HL-60/S4 (cell line): Measurements from ENCODE around the gene EFR3B.
"Not testable (repeated sequence)": the region's sequence is repeated elsewhere in the genome, so short reads cannot be mapped to it uniquely, and the experiment has no call there.

Experiments used
- in situ Hi-C: fragments of 300-500 bp; cut with MboI; formaldehyde crosslinking; loops from 2 replicates; pipeline ENCODE4 v1.14.3; 2022; ENCODE audit warnings: low sequenced_read_pairs

The EFR3B gene

DNA sequence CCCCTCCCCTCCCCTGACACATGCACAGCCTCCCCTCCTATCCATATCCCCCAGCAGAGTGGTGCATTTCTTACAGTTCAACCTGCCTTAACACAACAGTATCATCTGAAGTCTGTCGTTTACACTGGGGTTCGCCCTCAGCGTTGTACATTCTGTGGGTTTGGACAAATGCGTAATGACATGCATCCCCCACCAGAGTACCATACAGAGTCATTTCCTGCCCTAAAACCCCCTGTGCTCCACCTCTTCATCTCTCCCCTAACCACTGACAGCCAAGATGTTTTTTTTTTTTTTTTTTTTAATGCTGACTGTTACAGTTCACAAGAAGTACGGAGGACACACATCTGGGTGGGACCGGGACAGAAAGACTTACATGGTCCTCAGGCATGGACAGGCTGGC, 103.9 kb downstream of the EFR3B start:
- in situ Hi-C loops: loop anchor here (25.0 kb wide), 1 partner anchor 734 kb away; no protein-coding TSS in a partner anchor

DNA sequence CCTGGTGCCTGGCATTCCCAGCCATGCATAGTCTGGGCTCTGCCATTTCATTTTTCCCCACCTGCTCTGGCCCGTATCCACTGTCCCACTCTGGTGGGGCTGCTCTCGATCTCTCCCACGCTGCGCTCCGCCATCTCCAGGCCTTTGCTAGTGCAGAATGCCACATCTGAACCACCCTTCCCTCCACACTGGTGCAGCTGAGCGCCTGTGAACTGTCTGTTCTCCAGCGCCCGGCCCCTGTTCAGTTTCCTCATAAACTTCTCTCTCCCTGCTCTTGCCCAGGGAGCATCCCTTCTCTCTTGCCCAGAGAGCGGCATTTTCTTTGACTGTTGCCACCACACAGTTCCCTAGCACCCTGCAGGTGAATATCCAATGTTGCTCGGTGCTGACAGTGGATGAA, 105.0 kb downstream of the EFR3B start:
- in situ Hi-C loops: loop anchor here (25.0 kb wide), 1 partner anchor 735 kb away; no protein-coding TSS in a partner anchor

DNA sequence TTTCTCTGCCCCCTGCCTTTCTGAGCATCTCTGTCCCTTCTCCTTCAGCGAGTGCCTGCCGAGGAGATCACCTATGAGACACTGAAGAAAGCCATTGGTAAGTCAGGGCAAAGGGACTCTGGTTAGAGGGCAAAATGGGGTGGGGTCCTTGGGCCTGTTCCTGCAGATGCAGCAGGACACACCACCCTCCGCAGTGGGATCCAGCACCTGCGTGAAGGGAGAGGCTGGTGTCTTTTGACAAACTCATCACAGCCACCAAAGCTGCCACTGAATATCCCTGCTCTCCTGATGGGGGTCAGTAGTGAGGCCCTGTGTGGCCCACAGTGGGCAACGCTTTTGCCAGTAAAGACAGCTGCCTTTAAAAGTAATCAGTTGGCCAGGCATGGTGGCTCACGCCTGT, 107.8 kb downstream of the EFR3B start:
- in situ Hi-C loops: loop anchor here (25.0 kb wide), 1 partner anchor 737 kb away; no protein-coding TSS in a partner anchor

DNA sequence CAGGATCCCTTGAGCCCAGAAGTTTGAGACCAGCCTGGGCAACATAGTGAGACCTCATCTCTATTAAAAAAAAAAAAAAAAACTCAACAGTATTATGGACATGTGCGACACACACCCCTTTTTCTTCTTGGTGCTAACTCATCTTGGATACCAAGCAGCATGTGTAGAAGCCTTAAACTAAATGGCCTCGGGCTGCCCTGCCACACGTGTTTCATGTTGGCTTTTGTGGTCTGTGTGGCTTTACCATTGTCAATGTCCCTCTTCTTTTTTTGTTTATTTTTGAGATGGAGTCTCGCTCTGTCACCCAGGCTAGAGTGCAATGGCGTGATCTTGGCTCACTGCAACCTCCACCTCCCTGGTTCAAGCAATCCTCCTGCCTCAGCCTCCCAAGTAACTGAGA, 109.1 kb downstream of the EFR3B start:
- in situ Hi-C loops: not testable (repeated sequence)

DNA sequence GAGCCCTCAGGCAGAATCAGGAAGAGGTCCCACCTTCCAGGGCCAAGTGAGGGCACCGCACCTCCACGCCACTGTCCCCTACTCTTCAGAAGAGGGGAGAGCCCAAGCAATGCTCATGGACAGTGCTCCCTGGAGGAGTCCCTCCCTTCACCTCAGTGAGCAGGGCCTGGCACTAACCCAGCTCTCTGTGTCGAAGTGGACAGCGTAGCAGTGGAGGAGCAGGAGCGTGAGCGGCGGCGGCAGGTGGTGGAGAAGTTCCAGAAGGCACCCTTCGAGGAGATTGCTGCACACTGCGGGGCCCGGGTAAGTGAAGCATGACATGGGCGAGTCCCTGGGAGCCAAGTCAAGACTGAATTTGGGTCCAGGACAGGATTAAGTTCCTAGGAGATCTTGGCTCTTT, 109.8 kb downstream of the EFR3B start:
- in situ Hi-C loops: no loop called here

DNA sequence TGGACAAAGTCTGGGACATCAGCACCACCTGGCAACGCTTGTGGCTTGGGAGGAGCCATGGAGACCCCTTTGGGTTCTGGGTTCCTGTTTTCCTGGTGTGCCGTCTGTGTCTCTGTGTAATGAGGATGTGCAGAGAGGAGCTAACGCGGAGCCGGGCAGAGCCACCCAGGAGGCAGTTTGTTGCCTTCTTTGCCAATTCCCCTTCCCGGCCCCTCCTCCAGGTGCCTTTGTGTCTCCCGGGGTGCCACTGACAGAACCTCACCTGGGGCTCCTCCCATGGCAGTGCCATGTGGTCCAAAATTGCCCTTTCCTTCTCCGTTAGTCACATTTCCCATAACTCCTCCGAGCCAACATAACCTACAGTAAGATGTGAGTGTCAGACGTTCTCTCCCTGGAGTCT, 113.5 kb downstream of the EFR3B start:
- in situ Hi-C loops: no loop called here

DNA sequence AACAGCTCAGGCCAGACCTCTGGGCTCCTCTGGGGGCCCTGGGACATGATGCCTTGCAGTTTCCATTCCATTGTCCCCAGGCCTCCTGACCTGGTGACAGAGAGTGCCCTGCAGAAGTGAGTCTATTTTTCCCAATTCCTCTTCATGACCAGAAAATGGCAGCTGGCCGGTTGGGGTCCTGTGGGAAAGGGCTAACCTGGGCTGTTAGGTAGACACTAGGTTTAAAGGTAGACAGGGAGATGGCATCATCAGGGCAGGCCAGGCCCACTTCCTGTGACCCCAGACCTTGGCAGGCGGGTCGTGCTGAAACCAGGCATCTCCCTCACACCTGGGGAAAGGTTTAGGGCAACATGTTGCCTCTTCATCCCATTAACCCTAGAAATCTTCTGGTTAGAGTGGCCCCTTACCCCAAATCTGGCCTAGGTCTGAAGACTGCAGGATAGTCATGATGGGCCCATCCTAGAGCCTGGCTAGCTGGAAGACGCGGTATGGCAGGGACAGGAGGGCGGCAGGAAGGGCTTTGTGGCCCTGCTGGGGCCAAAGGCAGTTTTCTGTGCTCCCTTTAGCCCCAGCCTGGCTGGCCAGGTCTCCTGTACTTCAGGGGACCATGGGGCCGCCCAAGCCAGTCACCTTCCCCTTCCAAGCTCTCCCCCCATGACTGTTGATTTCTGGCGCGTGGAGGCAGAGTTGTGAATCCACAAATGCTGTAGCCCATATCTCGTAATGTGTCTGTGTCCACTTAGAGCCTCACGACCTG, 116.4 kb downstream of the EFR3B start:
- in situ Hi-C loops: no loop called here

DNA sequence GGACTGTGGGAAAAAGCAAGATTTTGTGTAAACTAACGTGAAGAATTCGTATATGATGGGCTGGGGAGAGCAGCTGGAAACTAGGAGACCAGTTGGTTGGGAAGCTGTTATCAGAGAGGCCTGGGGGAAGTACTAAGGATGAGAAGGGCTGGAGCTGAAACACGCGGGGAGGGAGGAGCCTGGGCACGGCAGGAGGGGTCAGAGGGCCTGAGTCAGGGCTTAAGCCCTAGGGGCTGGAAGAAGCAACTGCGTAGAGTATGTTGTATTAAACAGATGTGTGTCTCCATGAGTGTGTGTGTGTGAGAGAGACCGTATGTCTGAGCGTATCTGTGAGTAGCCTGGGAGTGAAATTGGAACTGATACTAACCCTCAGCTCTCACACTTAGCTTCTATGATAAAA, 118.1 kb downstream of the EFR3B start:
- in situ Hi-C loops: no loop called here

DNA sequence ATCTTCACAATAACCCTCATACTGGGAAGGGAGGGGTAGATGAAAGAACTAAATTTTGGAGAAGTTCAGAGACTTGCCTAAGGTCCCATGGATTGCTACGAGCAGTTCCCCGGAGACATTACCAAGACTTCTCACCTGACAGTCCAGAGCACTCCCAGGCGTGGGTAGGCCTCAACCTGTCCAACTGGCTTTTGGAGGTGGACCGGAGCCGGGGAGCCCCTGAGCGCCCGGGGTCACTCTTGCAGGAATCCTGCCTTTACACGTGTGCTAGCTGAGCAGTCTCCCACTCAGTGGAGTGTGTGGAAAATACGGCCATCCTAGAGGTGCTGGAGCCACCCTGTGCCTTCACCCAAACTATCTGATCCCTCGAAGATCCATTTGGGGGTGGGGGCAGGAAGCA, 118.5 kb downstream of the EFR3B start:
- in situ Hi-C loops: no loop called here

DNA sequence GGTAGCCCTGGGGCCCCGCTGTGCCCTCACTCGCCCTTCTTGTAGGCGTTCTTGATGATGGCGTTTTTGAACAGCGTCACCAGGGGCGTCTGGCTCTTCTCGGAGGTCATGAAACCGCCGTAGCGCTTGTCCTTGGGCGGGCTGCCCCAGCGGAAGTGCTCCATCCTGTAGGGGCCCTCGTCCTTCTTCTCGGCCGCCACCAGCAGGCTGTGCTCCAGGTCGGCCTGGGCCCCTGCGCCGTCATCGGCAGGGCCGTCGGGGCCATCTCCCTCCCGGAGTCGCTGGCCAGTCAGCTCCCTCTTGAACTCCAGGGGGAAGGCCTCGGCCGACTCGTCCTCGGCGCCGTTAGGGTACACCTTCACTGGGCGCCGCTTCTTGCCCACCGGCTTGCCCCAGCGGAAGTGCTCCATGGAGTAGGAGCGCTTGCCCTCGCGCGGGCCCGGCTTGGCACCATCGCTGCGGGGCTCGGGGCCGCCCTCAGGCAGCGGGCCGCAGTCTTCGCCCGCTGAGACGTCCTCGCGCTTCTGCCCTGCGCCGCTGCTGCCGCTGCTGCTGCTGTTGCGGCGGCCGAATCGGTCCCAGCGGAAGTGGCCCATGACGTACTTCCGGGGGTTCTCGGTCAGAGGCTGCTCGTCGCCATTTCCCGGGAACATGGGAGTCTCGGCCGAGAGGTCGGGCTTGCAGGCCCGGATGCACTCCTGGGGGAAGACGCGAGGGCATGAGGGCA, 119.3 kb downstream of the EFR3B start:
- in situ Hi-C loops: no loop called here

DNA sequence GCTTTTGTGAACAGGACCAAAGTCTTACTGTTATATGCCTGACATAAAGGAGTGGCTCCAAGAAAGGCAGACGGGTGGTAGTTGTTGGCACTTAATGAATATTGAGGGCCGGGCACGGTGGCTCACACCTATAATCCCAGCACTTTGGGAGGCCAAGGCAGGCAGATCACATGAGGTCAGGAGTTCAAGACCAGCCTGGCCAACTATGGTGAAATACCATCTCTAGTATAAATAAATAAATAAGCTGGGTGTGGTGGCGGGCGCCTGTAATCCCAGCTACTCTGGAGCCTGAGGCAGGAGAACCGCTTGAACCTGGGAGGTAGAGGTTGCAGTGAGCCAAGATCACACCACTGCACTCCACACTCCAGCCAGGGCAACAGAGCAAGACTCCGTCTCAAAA, 120.2 kb downstream of the EFR3B start:
- in situ Hi-C loops: not testable (repeated sequence)

DNA sequence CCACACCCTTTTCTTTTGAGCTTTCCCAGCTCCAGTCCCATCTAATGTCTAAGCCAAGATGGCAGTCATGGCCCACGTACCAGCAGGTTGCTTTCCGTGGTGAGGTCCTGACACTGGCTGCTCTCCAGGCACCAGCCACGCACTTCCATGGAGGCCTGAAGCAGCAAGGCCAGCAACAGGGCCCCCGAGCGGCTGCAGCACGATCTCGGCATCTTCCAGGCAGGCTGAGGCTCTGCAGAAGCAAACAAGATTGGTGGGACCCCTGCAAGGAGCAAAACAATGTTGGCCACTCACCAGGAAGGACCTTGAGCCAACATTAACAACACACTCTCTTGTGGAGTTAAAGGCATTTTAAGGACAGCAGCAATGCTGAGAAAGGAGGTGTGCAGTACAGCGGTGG, 122.7 kb downstream of the EFR3B start:
- in situ Hi-C loops: no loop called here

DNA sequence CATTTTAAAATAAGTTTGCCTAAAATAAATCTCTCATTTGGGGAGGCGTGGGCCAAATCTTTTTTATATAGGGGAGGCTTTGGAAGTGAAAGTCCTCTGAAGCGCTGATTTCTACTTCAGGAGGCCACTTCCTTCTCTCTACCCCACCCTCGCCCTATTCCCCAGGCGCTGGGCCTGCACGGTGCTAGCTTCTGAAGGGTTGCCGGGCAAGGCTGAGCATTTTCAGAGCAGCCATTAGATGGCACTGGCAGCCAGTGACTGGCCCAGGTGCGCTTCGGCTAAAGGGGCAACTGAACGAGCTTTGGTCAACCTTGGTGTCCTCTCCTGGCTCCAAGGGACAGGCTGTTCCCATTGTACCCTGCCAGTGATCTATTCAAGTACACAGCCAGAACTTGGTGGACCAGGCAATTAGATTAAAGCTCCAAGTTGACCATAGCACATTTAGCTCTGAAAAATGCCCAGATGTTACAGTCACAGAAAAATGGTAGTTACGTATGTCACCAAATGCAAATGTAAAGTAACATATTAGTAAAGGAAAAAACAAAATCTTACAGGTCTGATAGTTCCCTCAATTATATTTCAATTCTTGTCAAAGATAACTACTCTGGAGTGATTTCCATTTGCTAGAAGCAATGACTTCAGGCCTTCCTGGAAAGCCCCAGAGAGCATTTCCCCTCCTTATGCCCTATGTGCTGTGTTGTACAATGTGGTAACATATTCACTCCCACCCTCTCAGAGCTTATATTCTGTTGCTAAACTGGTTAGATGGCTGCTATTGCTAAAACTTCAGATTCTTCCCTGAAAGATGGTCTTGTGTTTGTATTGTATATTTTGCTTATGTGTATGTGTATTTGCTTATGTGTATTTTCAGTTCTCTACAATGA, 124.4 kb downstream of the EFR3B start:
- in situ Hi-C loops: no loop called here

DNA sequence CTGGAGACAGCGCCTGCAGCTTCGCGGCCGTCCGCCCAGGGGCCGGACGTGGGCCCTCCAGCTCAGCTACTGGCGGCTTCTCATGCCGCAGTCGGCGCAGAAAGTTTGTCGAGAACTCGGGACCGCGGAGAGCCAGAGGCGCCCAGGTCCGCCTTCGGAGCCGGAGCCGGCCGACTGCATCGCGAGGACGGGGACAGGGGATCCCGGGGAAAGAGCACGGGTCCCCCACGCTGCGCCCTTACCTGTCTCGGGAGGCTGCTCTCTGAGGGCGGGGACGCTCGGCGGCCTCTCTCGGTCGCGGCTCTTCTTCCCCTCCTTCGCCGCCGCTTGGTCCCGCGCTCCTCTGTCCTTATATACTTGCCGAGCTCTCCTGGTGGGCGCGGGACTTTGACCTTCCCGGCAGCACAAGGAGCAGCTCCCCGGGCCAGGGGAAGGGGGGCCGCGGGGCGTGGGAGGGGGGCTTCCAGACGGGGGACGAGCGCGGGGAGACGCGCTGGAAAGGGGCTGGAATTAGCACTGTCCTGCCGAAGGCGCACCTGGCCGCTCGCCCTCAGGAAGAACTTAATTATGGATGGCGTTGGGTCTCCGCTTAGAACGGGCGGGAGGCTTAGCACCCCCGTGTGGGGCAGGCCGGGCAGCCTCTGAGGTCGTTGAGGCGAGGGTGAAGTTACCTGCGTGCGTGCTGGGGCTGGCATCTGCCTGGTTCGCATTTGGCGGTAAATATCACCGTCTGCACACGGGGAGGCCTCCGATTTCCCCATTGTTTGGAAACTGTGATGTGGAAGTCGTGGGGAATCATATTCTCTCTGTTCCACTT, 126.6 kb downstream of the EFR3B start, which contains the start of gene POMC:
Gene POMC, minus strand, starts transcription at position 325 of the 817 bp plus-strand sequence. CDS start 3,808 bp downstream, outside the sequence.
- in situ Hi-C loops: no loop called here

DNA sequence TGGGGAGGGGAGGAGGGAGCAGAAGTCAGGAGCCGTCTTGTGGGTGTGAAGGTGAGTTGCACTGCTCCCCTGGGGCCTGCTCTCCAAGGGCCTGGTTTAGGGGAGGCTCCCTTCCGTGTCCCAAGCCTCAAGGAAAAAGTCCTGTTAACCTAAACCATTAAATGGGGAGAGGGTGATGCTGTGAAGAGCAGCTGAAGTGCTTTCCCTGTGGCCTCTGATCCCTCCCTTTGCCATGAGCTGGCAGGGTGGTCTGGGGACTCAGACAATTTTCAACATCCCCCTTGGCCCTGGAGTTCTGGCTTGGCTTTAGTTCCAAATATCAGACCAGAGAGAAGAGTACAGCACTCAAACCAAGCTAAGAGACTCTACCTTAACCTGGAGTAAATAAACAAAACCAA, 127.2 kb downstream of the EFR3B start:
- in situ Hi-C loops: no loop called here

DNA sequence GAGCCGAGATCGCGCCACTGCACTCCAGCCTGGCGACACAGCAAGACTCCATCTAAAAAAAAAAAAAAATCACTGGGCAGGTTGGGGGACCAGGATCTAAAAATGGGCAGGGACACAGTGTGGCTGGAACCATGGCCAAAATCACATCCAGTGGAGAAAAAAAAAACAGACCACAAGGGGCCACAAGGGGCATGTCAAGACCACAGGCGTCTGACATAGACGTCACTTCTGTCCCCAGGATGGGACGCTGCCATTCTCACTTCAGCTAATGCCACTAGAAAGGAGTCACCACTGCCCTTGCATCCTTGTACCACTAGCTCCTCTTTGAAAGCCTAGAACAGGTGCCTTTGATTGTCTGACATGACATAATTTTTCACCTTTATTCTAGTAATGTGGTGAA, 129.0 kb downstream of the EFR3B start:
- in situ Hi-C loops: no loop called here

DNA sequence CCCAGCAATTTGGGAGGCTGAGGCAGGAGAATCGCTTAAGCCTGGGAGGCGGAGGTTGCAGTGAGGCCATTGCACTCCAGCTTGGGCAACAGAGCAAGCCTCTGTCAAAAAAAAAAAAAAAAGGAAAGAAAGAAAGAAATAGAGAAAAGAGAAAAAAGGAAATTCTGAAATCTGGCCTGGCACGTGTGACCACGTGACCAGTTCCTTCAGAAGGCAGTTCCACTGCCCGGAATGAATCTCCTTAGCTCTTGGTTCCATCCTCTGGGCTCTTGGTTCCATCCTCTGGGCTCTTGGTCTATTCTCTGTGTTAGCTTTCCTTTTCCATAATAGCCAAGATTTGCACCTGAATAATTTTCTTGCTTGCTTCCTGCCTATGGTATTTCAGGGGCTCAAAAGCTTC, 131.8 kb downstream of the EFR3B start:
- in situ Hi-C loops: no loop called here

DNA sequence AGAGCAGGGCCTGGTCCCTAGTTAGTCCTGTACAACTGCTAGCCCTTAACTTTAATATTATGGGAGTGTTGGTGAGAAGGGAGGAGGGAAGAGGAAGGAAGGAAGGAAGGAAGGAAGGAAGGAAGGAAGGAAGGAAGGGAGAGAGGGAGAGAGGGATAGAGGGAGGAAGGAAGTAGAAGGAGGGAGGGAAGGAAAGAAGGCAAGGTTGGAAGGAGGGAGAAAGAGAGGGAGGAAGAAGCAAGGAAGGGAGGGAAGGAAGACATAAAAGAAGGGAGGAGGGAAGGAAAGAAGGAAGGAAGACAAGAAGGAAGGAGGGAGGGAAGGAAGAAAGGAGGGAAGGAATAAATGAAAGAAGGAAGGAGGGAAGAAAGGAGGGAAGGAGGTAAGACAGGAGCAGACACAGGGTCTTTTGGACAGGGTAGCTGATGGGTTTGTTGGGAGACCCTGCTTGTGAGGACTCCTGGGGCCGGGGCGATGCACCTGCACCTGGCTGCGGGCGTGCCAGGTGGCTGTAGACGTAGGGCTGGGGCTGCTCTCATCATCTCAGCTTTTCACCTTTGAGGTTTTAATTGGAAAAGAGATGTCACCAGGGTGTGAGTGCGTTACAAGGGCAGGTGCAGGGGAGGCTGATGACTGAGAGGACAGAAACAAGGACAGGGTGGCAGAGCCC, 132.5 kb downstream of the EFR3B start:
- in situ Hi-C loops: no loop called here

DNA sequence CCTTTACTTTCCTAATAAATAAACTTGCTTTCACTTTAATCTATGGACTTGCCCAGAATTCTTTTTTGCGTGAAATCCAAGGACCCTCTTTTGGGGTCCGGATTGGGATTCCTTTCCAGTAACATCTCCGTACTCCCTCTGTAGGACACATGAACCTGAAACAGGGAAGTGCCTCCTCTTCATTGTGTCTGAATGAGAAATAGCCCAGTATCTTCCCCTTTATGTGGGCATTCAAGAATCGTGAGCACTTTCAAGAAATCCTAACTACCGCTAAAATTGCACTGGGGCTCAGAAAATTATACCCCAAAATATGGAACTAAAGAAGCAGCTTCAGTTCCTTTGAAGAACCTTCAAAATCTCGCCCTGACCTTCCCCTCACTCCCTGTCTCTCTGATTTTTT, 134.3 kb downstream of the EFR3B start:
- in situ Hi-C loops: no loop called here
